Astrocyte (in vitro differentiated cells and primary cell): ENCODE data around the gene KRT222.

Experiments
- CTCF ChIP-seq: IDR thresholded peaks from 2 replicates; pipeline ENCODE4 v1.5.1; 2011; ENCODE audit warnings: low read depth, mild to moderate bottlenecking, inconsistent platforms, low read length, moderate library complexity; ENCODE audit not compliant: insufficient read depth
- EZH2 ChIP-seq: IDR thresholded peaks from 2 replicates; pipeline ENCODE4 v1.6.1; 2012; ENCODE audit warnings: mild to moderate bottlenecking, low read length, inconsistent platforms; ENCODE audit not compliant: insufficient read depth

DNA sequence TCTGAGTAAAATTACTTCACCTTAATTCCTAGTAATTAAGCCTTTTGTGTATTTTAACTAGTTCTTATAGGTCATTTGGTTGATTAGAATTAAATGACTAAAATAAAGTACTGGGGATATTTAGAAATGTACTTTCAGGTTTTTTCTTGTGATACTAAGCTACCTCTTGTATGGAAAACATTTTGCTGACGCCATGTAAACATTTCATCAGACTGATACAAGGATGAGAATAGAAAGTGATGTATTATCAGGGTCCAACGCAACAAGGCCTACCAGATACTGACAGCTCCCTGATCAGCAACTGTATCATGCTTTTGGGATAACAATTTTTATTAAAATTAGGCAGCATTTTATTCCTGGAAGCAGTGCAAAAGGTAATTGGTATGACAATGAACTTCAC is 19.0 kb downstream of the KRT222 start:
- TF ChIP-seq CTCF (no peak), EZH2 (no peak)
